GM12878 (cell line): Measurements from ENCODE around the gene SYNDIG1. TPM values are rescaled to one million over a fixed set of nuclear protein-coding genes. Genes with fewer than 3 reads are reported as not detected.

Source experiments
- ATAC-seq: fragments of 200-7000 bp; cut with Tn5 transposase; 3 replicates; pipeline ENCODE4 v1.9.1; 2020; ENCODE audit warnings: mild to moderate bottlenecking, moderate library complexity
- BruUV-seq: library from RNA; stranded (reverse); fragments of 400-500 nt; replicated peaks from 2 replicates; lab custom pipeline; 2021; lab: Mats Ljungman, UMichigan
- CTCF ChIA-PET: fragments of 300-600 bp; sonication (Branson Sonifier 250); formaldehyde crosslinking; extraction: SDS; loops from one replicate; lab custom pipeline; 2021; ENCODE audit warnings: inconsistent platforms; lab: Yijun Ruan, JAX
- POLR2A ChIA-PET: fragments of 350-600 bp; formaldehyde crosslinking; extraction: SDS; loops from one replicate; lab custom pipeline; 2021; ENCODE audit warnings: inconsistent platforms; lab: Charles Lee
- RAD21 ChIA-PET: fragments of 300-600 bp; sonication (Branson Sonifier 250); formaldehyde crosslinking; loops from one replicate; lab custom pipeline; 2023; ENCODE audit warnings: antibody characterized with exemption; ENCODE audit not compliant: unreplicated experiment; lab: Charles Lee
- SMC1A ChIA-PET: fragments of 300-600 bp; sonication (Branson Sonifier 250); formaldehyde crosslinking; loops from one replicate; lab custom pipeline; 2023; ENCODE audit not compliant: unreplicated experiment, uncharacterized antibody; lab: Charles Lee
- DNase-seq: peaks from one replicate; pipeline ENCODE4 v3.0.0-alpha.2; 2011; ENCODE audit warnings: low read depth, low spot score
- FAIRE-seq: peaks from 3 replicates; lab custom pipeline; 2011; peaks lifted over from hg19 to GRCh38; lab: Jason Lieb, UNC
- H2AFZ ChIP-seq: 2 replicates; pipeline ENCODE4 v1.6.0; 2011; ENCODE audit warnings: low read depth, low read length, control low read depth; ENCODE audit not compliant: control insufficient read depth
- H3K27ac ChIP-seq: 2 replicates; pipeline ENCODE4 v1.5.1; 2011; ENCODE audit warnings: control low read depth; ENCODE audit not compliant: control insufficient read depth, insufficient read depth
- H3K27me3 ChIP-seq, 2 experiments: replicated peaks in 1 of 2; 2 replicates each; pipeline versions ENCODE4 v1.6.0 to v1.6.1; 2011; ENCODE audit warnings: low read length in 1 of 2; ENCODE audit not compliant: control insufficient read depth in 2 of 2, insufficient read depth in 2 of 2
- H3K36me3 ChIP-seq, 2 experiments: 2 replicates each; pipeline ENCODE4 v1.5.1; 2011; ENCODE audit warnings: low read length in 1 of 2; ENCODE audit not compliant: control insufficient read depth in 2 of 2, insufficient read depth in 2 of 2
- H3K4me1 ChIP-seq: 2 replicates; pipeline ENCODE4 v1.6.1; 2011; ENCODE audit warnings: mild to moderate bottlenecking, low read length, moderate library complexity, mixed read lengths; ENCODE audit not compliant: control insufficient read depth, insufficient read depth
- H3K4me2 ChIP-seq: 2 replicates; pipeline ENCODE4 v1.6.0; 2011; ENCODE audit warnings: control low read depth; ENCODE audit not compliant: control insufficient read depth, insufficient read depth
- H3K4me3 ChIP-seq: fragments of 200-600 bp; sonication (generic); 2 replicates; pipeline ENCODE4 v1.5.1; 2016
- H3K79me2 ChIP-seq: 2 replicates; pipeline ENCODE4 v1.6.0; 2011; ENCODE audit warnings: low read length; ENCODE audit not compliant: control insufficient read depth, insufficient read depth
- H3K9ac ChIP-seq: 2 replicates; pipeline ENCODE4 v1.8.0; 2011; ENCODE audit warnings: low read length, control low read depth, mixed read lengths; ENCODE audit not compliant: control insufficient read depth, insufficient read depth
- H3K9me3 ChIP-seq: replicated peaks from 3 replicates; pipeline ENCODE4 v1.5.1; 2011; ENCODE audit warnings: mild to moderate bottlenecking, low read length; ENCODE audit not compliant: control insufficient read depth, insufficient read depth
- H4K20me1 ChIP-seq: 2 replicates; pipeline ENCODE4 v1.6.0; 2011; ENCODE audit not compliant: control insufficient read depth, insufficient read depth
- CREB1 ChIP-seq: IDR thresholded peaks from 2 replicates; pipeline ENCODE4 v1.6.1; 2012; ENCODE audit warnings: low read depth, mild to moderate bottlenecking, inconsistent platforms
- HDAC6 ChIP-seq: fragments of 200-600 bp; sonication (generic); IDR thresholded peaks from one replicate; pipeline ENCODE4 v1.8.0; 2017; ENCODE audit warnings: antibody characterized with exemption; ENCODE audit not compliant: unreplicated experiment
- MYC ChIP-seq: IDR thresholded peaks from 2 replicates; pipeline ENCODE4 v1.6.1; 2011; ENCODE audit warnings: mild to moderate bottlenecking, low read length, moderate library complexity, inconsistent platforms; ENCODE audit not compliant: insufficient read depth, insufficient replicate concordance, insufficient read length, severe bottlenecking
- NR2C2 ChIP-seq: IDR thresholded peaks from 2 replicates; pipeline ENCODE4 v1.6.1; 2011; ENCODE audit warnings: borderline replicate concordance, low read depth; ENCODE audit not compliant: control insufficient read depth, insufficient read length
- USF1 ChIP-seq: IDR thresholded peaks from 2 replicates; pipeline ENCODE4 v1.6.1; 2011; ENCODE audit warnings: borderline replicate concordance, low read depth, mild to moderate bottlenecking, moderate library complexity, mixed read lengths, low read length; ENCODE audit not compliant: insufficient read depth; ENCODE audit errors: extremely low read length
- ZBTB4 ChIP-seq: fragments of 450-650 bp; formaldehyde crosslinking; IDR thresholded peaks from 2 replicates; pipeline ENCODE4 v1.4.0; 2022; ENCODE audit warnings: mild to moderate bottlenecking, moderate library complexity
- ZBTB40 ChIP-seq: fragments of 450-650 bp; IDR thresholded peaks from 2 replicates; pipeline ENCODE4 v1.6.1; 2016; ENCODE audit warnings: mild to moderate bottlenecking, moderate library complexity, borderline replicate concordance
- ZNF24 ChIP-seq: fragments of 450-650 bp; IDR thresholded peaks from 2 replicates; pipeline ENCODE4 v1.6.1; 2017; ENCODE audit warnings: antibody characterized with exemption, mild to moderate bottlenecking
- WGBS: methylation state at CpG from one replicate; pipeline ENCODE4 v1.1.6; 2016; ENCODE audit warnings: low lambda C conversion rate; ENCODE audit not compliant: insufficient replicate concordance, insufficient coverage; ENCODE audit errors: missing lambda C conversion rate; 5-methylcytosine and 5-hydroxymethylcytosine counted together
- in situ Hi-C: fragments of 300-500 bp; cut with MboI; formaldehyde crosslinking; loops from 9 replicates; pipeline ENCODE4 v1.14.3; 2018; ENCODE audit warnings: mixed read lengths
- intact Hi-C: fragments of 100-400 bp; cut with micrococcal nuclease; formaldehyde crosslinking; loops from one replicate; pipeline ENCODE4 v1.14.2; 2022; ENCODE audit not compliant: unreplicated experiment
- polyA plus RNA-seq, 11 experiments: library from polyadenylated mRNA; depleted of rRNA in 4 of 11; unstranded in 6 of 11; stranded (reverse) in 5 of 11; fragments of >200 nt; fragmentation: Nextera tagmentation in 4 of 11; fragmentation: Illumina TruSeq in 1 of 11; extraction: Ambion mirVana in 4 of 11; extraction: Trizol in 1 of 11; gene quantifications; 1 replicate in 1 of 11; 2 replicates in 10 of 11; pipeline versions ENCODE4 v1.2.1 to v1.2.3, GENCODE V29; 2011 to 2016; ENCODE audit warnings: inconsistent platforms in 2 of 11, missing spikeins in 2 of 11, low read depth in 1 of 11
- total RNA-seq, 4 experiments: library from RNA; depleted of rRNA in 3 of 4; stranded (reverse); fragments of >200 nt in 3 of 4; fragmentation: Illumina TruSeq in 1 of 4; extraction: Trizol in 1 of 4; gene quantifications; 2 replicates each; pipeline versions ENCODE4 v1.2.1 to v1.2.3, GENCODE V29; 2013 to 2021

The SYNDIG1 gene
- total and polyA plus RNA-seq, 10 of the 15 experiments (the other 5 are each of a cell fraction or from before 2014, with no cell fraction given): not detected

GRCh38 chr20:24700166-24700860 lies 230.9 kb downstream of the SYNDIG1 start:
- ATAC-seq: no peak
- TF ChIP-seq ZBTB4 (CRISPR knock-in tag): no peak
- TF ChIP-seq ZBTB40: no peak
- no peak for TF ChIP-seq USF1
- TF ChIP-seq CREB1: no peak
- TF ChIP-seq ZNF24: no peak
- no peak for TF ChIP-seq NR2C2
- no peak for TF ChIP-seq HDAC6
- TF ChIP-seq MYC: no peak
- in situ Hi-C loops (loop anchor here (5.0 kb wide), 1 partner anchor 48 kb away; no protein-coding TSS in a partner anchor), intact Hi-C loops (no loop called here)
- ChIA-PET CTCF (no interaction called here), POLR2A (no interaction called here), RAD21 (no interaction called here), SMC1A (no interaction called here)
- no peaks in the 10 kb centered on the region for H3K36me3 ChIP-seq
- no peaks in the 10 kb centered on the region for H4K20me1 ChIP-seq
- no peak overlapping the region for H3K9ac ChIP-seq
- no peak for FAIRE-seq
- no peak overlapping the region for H3K4me2 ChIP-seq
- no peak overlapping the region for H3K27ac ChIP-seq
- WGBS: 22% methylated on average over 6 of the region's 6 CpGs
- no TSS peak for BruUV-seq
- no peaks in the 10 kb centered on the region for H3K4me1 ChIP-seq
- H3K27me3 ChIP-seq: no peaks in the 10 kb centered on the region; a peak in 1 of 4 replicates
- no peak for DNase-seq
- H3K9me3 ChIP-seq: no peaks in the 10 kb centered on the region
- H3K79me2 ChIP-seq: no peaks in the 10 kb centered on the region
- H2AFZ ChIP-seq: no peak overlapping the region
- no peak overlapping the region for H3K4me3 ChIP-seq
